Measurements from ENCODE around the gene RHOJ.

- TF ChIP-seq SUZ12 (IDR thresholded peaks at IDR 0.05; ENCODE audit: extremely low read depth, insufficient read depth, insufficient read length) (no peak), ZNF274 (IDR thresholded peaks at IDR 0.05; ENCODE audit: low read depth, low read length) (no peak), YY1 (IDR thresholded peaks at IDR 0.05; ENCODE audit: insufficient read depth, insufficient read length) (no peak)
Observed at GRCh38 chr14:63322472-63322871, 118.2 kb downstream of the RHOJ start.
